Measurements from ENCODE around the gene BSCL2. TPM values are rescaled to one million over a fixed set of nuclear protein-coding genes. Genes with fewer than 3 reads are reported as not detected.

The BSCL2 gene
- total and polyA plus RNA-seq, 12 donors, result 8.5 to 83.0 (median 19.7) TPM

GRCh38 chr11:62649486-62649885, 57.7 kb downstream of the BSCL2 start:
- no peak for ATAC-seq
- DNase-seq, result no peak
- peaks cover 12 to 43% (median 37%) of the 10 kb centered on the region in 9 donors for H3K4me1 ChIP-seq
- WGBS, 2 donors, result 93 to 94% methylated on average over 11 of the region's 11 CpGs
- H3K36me3 ChIP-seq, result peaks cover 0 to 38% (median 17%) of the 10 kb centered on the region in 9 donors
- intact Hi-C loops (cut with DNase I), result no loop called here
- no peaks in the 10 kb centered on the region for H3K9me3 ChIP-seq
- no peak overlapping the region for H3K27ac ChIP-seq
- no peak for TF ChIP-seq CTCF (IDR thresholded peaks at IDR 0.05)
- H3K4me3 ChIP-seq, result no peak overlapping the region
- H3K27me3 ChIP-seq, result no peaks in the 10 kb centered on the region

- Histone ChIP-seq H3K27ac (no peak overlapping the region), H3K27me3 (no peaks in the 10 kb centered on the region), H3K4me1 (peaks cover 12 to 44% (median 40%) of the 10 kb centered on the region in 9 donors), H3K36me3 (peaks cover 0 to 43% (median 17%) of the 10 kb centered on the region in 9 donors), H3K9me3 (no peaks in the 10 kb centered on the region), H3K4me3 (no peak overlapping the region)
- 82 to 85% methylated on average over 11 of the region's 11 CpGs for whole genome bisulfite sequencing, 2 donors
- TF ChIP-seq CTCF (IDR thresholded peaks at IDR 0.05), result no peak
- intact Hi-C loops (cut with DNase I), result no loop called here
- no peak for DNase-seq
- ATAC-seq, result no peak
Observed at GRCh38 chr11:62648967-62649364, 58.3 kb downstream of the BSCL2 start.

GRCh38 chr11:62648185-62648966, 58.8 kb downstream of the BSCL2 start:
- Histone ChIP-seq H3K4me3 (no peak overlapping the region), H3K36me3 (peaks cover 0 to 49% (median 20%) of the 10 kb centered on the region in 9 donors), H3K9me3 (no peaks in the 10 kb centered on the region), H3K27me3 (no peaks in the 10 kb centered on the region), H3K27ac (no peak overlapping the region), H3K4me1 (peaks cover 12 to 44% (median 40%) of the 10 kb centered on the region in 9 donors)
- WGBS, 2 donors, result 92 to 94% methylated on average over 24 of the region's 24 CpGs
- ATAC-seq, result no peak
- intact Hi-C loops (cut with DNase I), result no loop called here
- DNase-seq, result no peak
- TF ChIP-seq CTCF (IDR thresholded peaks at IDR 0.05), result no peak

- intact Hi-C loops (cut with DNase I), result loop anchor here in 2 of 10 donors (2.0 kb wide), 1 partner anchor 25 kb away; no protein-coding TSS in a partner anchor
- Histone ChIP-seq H3K4me3 (no peak overlapping the region), H3K36me3 (peaks cover 0 to 57% (median 27%) of the 10 kb centered on the region in 9 donors), H3K9me3 (no peaks in the 10 kb centered on the region), H3K27ac (no peak overlapping the region), H3K27me3 (no peaks in the 10 kb centered on the region), H3K4me1 (peaks cover 12 to 42% (median 39%) of the 10 kb centered on the region in 9 donors)
- no peak for TF ChIP-seq CTCF (IDR thresholded peaks at IDR 0.05)
- DNase-seq (no peak), ATAC-seq (no peak)
- 88 to 92% methylated on average over 6 of the region's 6 CpGs for WGBS, 2 donors
Observed at GRCh38 chr11:62647609-62648005, 59.6 kb downstream of the BSCL2 start.

Measured in heart right ventricle (tissue), 16 donors.